ENCODE measurements around the gene METTL1. TPM values are rescaled to one million over a fixed set of nuclear protein-coding genes. Genes with fewer than 3 reads are reported as not detected.

The METTL1 gene
- total and polyA plus RNA-seq, 4 donors = 2.8 to 11.2 (median 7.1) TPM

GRCh38 chr12:57755194-57755453 is 16.8 kb downstream of the METTL1 start:
- Histone ChIP-seq H3K9ac (ENCODE audit: low read depth in 1 of 2, low read length in 2 of 2) (no peak overlapping the region), H3K9me3 (ENCODE audit: control insufficient read depth in 4 of 4, low read length in 3 of 4) (no peaks in the 10 kb centered on the region), H3K27ac (ENCODE audit: low read depth in 1 of 2, low read length in 2 of 2) (no peak overlapping the region), H3K4me3 (ENCODE audit: low read depth in 1 of 3, low read length in 3 of 3) (peak overlapping the region in 1 of 3 donors; percentile 79), H3K27me3 (ENCODE audit: control insufficient read depth in 4 of 4, insufficient read depth in 4 of 4, low read length in 3 of 4) (no peaks in the 10 kb centered on the region), H3K36me3 (ENCODE audit: control insufficient read depth in 4 of 4, insufficient read depth in 3 of 4, low read depth in 1 of 4, low read length in 3 of 4) (peaks cover 0 to 7% (median 2%) of the 10 kb centered on the region in 4 donors), H3K4me1 (ENCODE audit: control insufficient read depth in 4 of 4, insufficient read depth in 4 of 4, low read length in 3 of 4) (peaks cover 6 to 35% (median 27%) of the 10 kb centered on the region in 4 donors)
- TF ChIP-seq JUND (IDR thresholded peaks at IDR 0.05) = no peak
- TF ChIP-seq EGR1 (IDR thresholded peaks at IDR 0.05; ENCODE audit: low read depth in 2 of 2) = no peak
- no peak for TF ChIP-seq FOXA1 (IDR thresholded peaks at IDR 0.05)
- TF ChIP-seq, protein P1, sequence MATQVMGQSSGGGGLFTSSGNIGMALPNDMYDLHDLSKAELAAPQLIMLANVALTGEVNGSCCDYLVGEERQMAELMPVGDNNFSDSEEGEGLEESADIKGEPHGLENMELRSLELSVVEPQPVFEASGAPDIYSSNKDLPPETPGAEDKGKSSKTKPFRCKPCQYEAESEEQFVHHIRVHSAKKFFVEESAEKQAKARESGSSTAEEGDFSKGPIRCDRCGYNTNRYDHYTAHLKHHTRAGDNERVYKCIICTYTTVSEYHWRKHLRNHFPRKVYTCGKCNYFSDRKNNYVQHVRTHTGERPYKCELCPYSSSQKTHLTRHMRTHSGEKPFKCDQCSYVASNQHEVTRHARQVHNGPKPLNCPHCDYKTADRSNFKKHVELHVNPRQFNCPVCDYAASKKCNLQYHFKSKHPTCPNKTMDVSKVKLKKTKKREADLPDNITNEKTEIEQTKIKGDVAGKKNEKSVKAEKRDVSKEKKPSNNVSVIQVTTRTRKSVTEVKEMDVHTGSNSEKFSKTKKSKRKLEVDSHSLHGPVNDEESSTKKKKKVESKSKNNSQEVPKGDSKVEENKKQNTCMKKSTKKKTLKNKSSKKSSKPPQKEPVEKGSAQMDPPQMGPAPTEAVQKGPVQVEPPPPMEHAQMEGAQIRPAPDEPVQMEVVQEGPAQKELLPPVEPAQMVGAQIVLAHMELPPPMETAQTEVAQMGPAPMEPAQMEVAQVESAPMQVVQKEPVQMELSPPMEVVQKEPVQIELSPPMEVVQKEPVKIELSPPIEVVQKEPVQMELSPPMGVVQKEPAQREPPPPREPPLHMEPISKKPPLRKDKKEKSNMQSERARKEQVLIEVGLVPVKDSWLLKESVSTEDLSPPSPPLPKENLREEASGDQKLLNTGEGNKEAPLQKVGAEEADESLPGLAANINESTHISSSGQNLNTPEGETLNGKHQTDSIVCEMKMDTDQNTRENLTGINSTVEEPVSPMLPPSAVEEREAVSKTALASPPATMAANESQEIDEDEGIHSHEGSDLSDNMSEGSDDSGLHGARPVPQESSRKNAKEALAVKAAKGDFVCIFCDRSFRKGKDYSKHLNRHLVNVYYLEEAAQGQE (IDR thresholded peaks at IDR 0.05) = no peak
- TF ChIP-seq, protein P2, sequence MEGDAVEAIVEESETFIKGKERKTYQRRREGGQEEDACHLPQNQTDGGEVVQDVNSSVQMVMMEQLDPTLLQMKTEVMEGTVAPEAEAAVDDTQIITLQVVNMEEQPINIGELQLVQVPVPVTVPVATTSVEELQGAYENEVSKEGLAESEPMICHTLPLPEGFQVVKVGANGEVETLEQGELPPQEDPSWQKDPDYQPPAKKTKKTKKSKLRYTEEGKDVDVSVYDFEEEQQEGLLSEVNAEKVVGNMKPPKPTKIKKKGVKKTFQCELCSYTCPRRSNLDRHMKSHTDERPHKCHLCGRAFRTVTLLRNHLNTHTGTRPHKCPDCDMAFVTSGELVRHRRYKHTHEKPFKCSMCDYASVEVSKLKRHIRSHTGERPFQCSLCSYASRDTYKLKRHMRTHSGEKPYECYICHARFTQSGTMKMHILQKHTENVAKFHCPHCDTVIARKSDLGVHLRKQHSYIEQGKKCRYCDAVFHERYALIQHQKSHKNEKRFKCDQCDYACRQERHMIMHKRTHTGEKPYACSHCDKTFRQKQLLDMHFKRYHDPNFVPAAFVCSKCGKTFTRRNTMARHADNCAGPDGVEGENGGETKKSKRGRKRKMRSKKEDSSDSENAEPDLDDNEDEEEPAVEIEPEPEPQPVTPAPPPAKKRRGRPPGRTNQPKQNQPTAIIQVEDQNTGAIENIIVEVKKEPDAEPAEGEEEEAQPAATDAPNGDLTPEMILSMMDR (IDR thresholded peaks at IDR 0.05; ENCODE audit: low read depth, low read length, missing input control) = no peak
- no peak for TF ChIP-seq ATF3 (IDR thresholded peaks at IDR 0.05)
- TF ChIP-seq, protein P3, sequence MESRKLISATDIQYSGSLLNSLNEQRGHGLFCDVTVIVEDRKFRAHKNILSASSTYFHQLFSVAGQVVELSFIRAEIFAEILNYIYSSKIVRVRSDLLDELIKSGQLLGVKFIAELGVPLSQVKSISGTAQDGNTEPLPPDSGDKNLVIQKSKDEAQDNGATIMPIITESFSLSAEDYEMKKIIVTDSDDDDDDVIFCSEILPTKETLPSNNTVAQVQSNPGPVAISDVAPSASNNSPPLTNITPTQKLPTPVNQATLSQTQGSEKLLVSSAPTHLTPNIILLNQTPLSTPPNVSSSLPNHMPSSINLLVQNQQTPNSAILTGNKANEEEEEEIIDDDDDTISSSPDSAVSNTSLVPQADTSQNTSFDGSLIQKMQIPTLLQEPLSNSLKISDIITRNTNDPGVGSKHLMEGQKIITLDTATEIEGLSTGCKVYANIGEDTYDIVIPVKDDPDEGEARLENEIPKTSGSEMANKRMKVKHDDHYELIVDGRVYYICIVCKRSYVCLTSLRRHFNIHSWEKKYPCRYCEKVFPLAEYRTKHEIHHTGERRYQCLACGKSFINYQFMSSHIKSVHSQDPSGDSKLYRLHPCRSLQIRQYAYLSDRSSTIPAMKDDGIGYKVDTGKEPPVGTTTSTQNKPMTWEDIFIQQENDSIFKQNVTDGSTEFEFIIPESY (IDR thresholded peaks at IDR 0.05) = no peak
- no peak for TF ChIP-seq YY1 (IDR thresholded peaks at IDR 0.05)
- no peak for TF ChIP-seq SP1 (IDR thresholded peaks at IDR 0.05)
- TF ChIP-seq GABPA (IDR thresholded peaks at IDR 0.05 in 1 of 2, conservative IDR thresholded peaks at IDR 0.05 in 1 of 2) = no peak
- no peak for TF ChIP-seq HNF4G (IDR thresholded peaks at IDR 0.05)
- TF ChIP-seq MAX (IDR thresholded peaks at IDR 0.05) = no peak
- no peak for TF ChIP-seq RXRA (IDR thresholded peaks at IDR 0.05)
- no peak for TF ChIP-seq FOXA2 (IDR thresholded peaks at IDR 0.05)
- TF ChIP-seq NR2F2 (IDR thresholded peaks at IDR 0.05) = no peak
- DNase-seq (ENCODE audit: low spot score) = no peak
- under 1% methylated on average over 34 of the region's 34 CpGs for WGBS
